GM19238 (cell line): ENCODE measurements around the gene C1orf174.

Experiments
- DNase-seq: peaks from one replicate; pipeline ENCODE4 v3.0.0; 2011; ENCODE audit warnings: low spot score; ENCODE audit not compliant: insufficient read length

The C1orf174 gene

GRCh38 chr1:3910049-3910731 lies 10.1 kb upstream of the C1orf174 start:
- no peak for DNase-seq

- no peak for DNase-seq
Measured at GRCh38 chr1:3909615-3910014, 9.5 kb upstream of the C1orf174 start.

GRCh38 chr1:3908886-3909517 lies 8.9 kb upstream of the C1orf174 start:
- no peak for DNase-seq

GRCh38 chr1:3907621-3908165 lies 7.6 kb upstream of the C1orf174 start:
- DNase-seq: no peak

GRCh38 chr1:3907031-3907534 lies 7.0 kb upstream of the C1orf174 start:
- DNase-seq: no peak

GRCh38 chr1:3906672-3907020 lies 6.6 kb upstream of the C1orf174 start:
- DNase-seq: no peak

GRCh38 chr1:3905953-3906671 lies 6.0 kb upstream of the C1orf174 start:
- DNase-seq: no peak

GRCh38 chr1:3905266-3905952 lies 5.3 kb upstream of the C1orf174 start:
- no peak for DNase-seq

- DNase-seq: no peak
Measured at GRCh38 chr1:3904843-3905185, 4.7 kb upstream of the C1orf174 start.

GRCh38 chr1:3904006-3904842 lies 4.2 kb upstream of the C1orf174 start:
- no peak for DNase-seq

- DNase-seq: peak; percentile 30
Measured at GRCh38 chr1:3903141-3904005, 3.3 kb upstream of the C1orf174 start.

- DNase-seq: no peak
Measured at GRCh38 chr1:3902571-3903091, 2.6 kb upstream of the C1orf174 start.

- no peak for DNase-seq
Measured at GRCh38 chr1:3902111-3902511, 2.0 kb upstream of the C1orf174 start.

- DNase-seq: peak; percentile 91
Measured at GRCh38 chr1:3900969-3901529, 977 bp upstream of the C1orf174 start.

GRCh38 chr1:3899754-3900149 lies 320 bp downstream of the C1orf174 start:
- peak; percentile 53 for DNase-seq

- no peak for DNase-seq
Measured at GRCh38 chr1:3898994-3899753, 898 bp downstream of the C1orf174 start.

GRCh38 chr1:3898475-3898735 lies 1.7 kb downstream of the C1orf174 start:
- no peak for DNase-seq

- DNase-seq: no peak
Measured at GRCh38 chr1:3896396-3897000, 3.6 kb downstream of the C1orf174 start.
